Motor neuron (in vitro differentiated cells): Measurements from ENCODE around the gene CYP3A7. TPM values are rescaled to one million over a fixed set of nuclear protein-coding genes. Genes with fewer than 3 reads are reported as not detected.
"Not testable (repeated sequence)": the region's sequence is repeated elsewhere in the genome, so short reads cannot be mapped to it uniquely, and the experiment has no call there.

Source experiments
- ATAC-seq, 8 experiments: fragments of 200-7000 bp; cut with Tn5 transposase; replicated peaks in 6 of 8; 2 replicates each; pipeline ENCODE4 v1.8.0; 2021; ENCODE audit warnings: mild to moderate bottlenecking in 8 of 8, moderate library complexity in 8 of 8
- H3K27ac ChIP-seq, 2 donors: fragments of 250-450 bp; sonication (Bioruptor Pico); 2 replicates each; pipeline ENCODE4 v1.9.0; 2021; ENCODE audit warnings: antibody characterized with exemption in 2 of 2, mild to moderate bottlenecking in 2 of 2, moderate library complexity in 1 of 2
- H3K4me1 ChIP-seq, 2 donors: fragments of 250-450 bp; sonication (Bioruptor Pico); replicated peaks in 1 of 2; 2 replicates each; pipeline ENCODE4 v1.6.1; 2021; ENCODE audit warnings: antibody characterized with exemption in 2 of 2, mild to moderate bottlenecking in 2 of 2, moderate library complexity in 1 of 2
- H3K4me3 ChIP-seq, 5 donors: fragments of 250-450 bp; sonication (Bioruptor Pico); 2 replicates each; pipeline ENCODE4 v1.9.0; 2021; ENCODE audit warnings: antibody characterized with exemption in 5 of 5, mild to moderate bottlenecking in 5 of 5, moderate library complexity in 4 of 5
- WGBS, 10 experiments: fragments of 450-650 bp; shearing (Covaris generic); methylation state at CpG; one replicate each; pipeline ENCODE4 v1.0.0; 2022; 5-methylcytosine and 5-hydroxymethylcytosine counted together
- in situ Hi-C, 9 experiments: fragments of 400-800 bp; cut with MboI; loops; one replicate each; pipeline ENCODE4 v1.15.0; 2021; ENCODE audit warnings: low sequenced_read_pairs in 9 of 9, low pct_unique_long_range_greater_than_20kb in 2 of 9; ENCODE audit not compliant: unreplicated experiment in 9 of 9
- total RNA-seq, 8 experiments: library from RNA; unstranded; fragments of 300-600 nt; gene quantifications; 2 replicates each; pipeline versions ENCODE4 v1.2.3 to v1.2.4, GENCODE V29; 2022

CYP3A7 gene
- total RNA-seq, 8 experiments from 2014 or later = 0.36 to 1.1 (median 0.57) TPM; not detected in 2

- in situ Hi-C loops = no loop called here
- no peak for ATAC-seq
- 27 to 100% (median 74%) methylated on average over 2 to 3 of the region's 3 CpGs for WGBS, 10 experiments
- H3K27ac ChIP-seq = no peak overlapping the region
- no peaks in the 10 kb centered on the region for H3K4me1 ChIP-seq
- no peak overlapping the region for H3K4me3 ChIP-seq
Observed at GRCh38 chr7:99713995-99714570, 20.9 kb downstream of the CYP3A7 start.

DNA sequence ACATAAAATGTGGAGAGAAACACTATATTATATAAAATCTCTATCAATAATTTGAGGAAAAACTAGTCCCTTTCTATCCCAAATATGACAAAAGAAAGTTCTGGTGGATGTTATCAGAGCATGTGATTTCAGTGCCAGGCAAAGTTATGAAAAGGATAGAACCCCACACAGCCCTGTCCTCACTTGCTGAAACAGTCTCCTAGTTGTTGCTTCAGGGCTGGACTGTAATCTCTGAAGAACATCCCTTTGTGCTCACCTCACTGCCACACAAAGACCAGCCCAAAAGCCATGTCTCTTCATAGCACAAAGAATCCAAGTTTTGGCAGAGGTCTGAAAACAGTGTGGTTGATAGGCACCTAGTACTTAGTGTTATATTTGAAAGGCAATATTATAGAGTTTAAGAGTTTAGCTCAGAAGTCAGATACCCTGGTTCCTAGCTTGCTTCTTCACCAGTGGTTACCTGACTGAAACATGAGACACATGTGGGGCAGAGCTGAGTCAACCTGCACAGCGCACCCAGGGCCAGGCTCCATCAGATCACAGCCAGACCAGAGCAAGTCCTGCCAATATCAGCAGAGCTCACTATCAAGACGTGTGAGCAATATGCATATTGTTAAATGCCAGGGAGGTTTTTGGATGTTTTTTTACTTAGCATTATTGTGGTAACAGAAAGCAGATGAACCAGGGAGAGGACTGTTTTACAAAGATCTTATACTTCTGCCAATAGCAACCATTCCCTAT, 25.0 kb downstream of the CYP3A7 start:
- 0 to 100% (median 63%) methylated on average over 1 of the region's 2 CpGs; no CpG with 5 or more reads in 6 of the 10 experiments for WGBS, 10 experiments
- H3K4me3 ChIP-seq = no peak overlapping the region
- ATAC-seq = peak in 2 of 8 experiments; percentile 56 to 68
- H3K27ac ChIP-seq = no peak overlapping the region
- no peaks in the 10 kb centered on the region for H3K4me1 ChIP-seq
- in situ Hi-C loops = no loop called here

DNA sequence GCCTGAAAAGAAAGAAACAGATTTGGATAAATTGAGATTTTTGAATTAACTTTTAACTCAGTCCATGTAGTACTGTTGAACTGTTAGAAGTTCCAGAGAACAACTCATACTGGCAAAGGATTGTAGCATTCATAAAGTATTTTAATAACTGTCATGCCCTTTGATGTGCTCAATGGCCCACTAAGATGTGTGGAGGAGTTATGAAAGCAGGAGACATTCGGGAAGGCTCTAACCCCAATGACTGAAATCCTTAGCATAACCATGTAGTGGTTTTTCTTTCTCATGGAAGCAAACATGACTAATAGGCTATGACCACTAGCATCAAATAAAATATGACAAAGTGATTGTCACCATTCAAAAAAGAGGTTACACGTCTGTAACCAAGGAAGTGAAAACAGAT, 25.7 kb downstream of the CYP3A7 start:
- 58 to 100% (median 92%) methylated on average over 1 to 2 of the region's 2 CpGs; no CpG with 5 or more reads in 6 of the 10 experiments for WGBS, 10 experiments
- Histone ChIP-seq H3K4me1 (no peaks in the 10 kb centered on the region), H3K4me3 (no peak overlapping the region), H3K27ac (no peak overlapping the region)
- in situ Hi-C loops = no loop called here
- no peak for ATAC-seq

DNA sequence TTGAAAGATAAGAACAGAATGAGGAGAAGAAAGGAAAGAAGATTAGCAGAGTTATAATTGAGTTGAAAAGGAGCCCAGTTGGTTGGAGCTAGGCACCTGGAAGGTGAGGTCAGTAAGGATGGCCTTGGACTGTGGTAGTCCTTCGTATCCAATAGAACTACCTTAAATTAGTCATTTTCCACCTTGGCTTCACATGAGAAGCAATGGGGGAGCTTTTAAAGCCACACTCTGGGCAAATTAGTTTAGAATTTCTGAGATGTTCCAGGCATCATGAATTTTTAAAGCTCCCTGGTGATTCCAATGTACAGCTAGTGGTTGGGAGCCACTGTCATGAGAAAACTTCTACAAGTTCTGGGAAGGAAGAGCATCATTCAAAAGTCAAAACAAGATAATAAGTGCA, 27.9 kb downstream of the CYP3A7 start:
- Histone ChIP-seq H3K4me3 (no peak overlapping the region), H3K4me1 (no peaks in the 10 kb centered on the region), H3K27ac (no peak overlapping the region)
- in situ Hi-C loops = no loop called here
- ATAC-seq = no peak
- 0 to 82% (median 40%) methylated on average over 1 of the region's 1 CpG; no CpG with 5 or more reads in 1 of the 10 experiments for WGBS, 10 experiments

GRCh38 chr7:99699946-99700345, 35.0 kb downstream of the CYP3A7 start:
- in situ Hi-C loops = no loop called here
- no peak overlapping the region for H3K27ac ChIP-seq
- 0 to 100% (median 76%) methylated on average over 1 to 5 of the region's 5 CpGs; no CpG with 5 or more reads in 1 of the 10 experiments for WGBS, 10 experiments
- peak in 4 of 8 experiments; percentile 32 to 93 (median 66) for ATAC-seq
- H3K4me3 ChIP-seq = no peak overlapping the region
- H3K4me1 ChIP-seq = no peaks in the 10 kb centered on the region

DNA sequence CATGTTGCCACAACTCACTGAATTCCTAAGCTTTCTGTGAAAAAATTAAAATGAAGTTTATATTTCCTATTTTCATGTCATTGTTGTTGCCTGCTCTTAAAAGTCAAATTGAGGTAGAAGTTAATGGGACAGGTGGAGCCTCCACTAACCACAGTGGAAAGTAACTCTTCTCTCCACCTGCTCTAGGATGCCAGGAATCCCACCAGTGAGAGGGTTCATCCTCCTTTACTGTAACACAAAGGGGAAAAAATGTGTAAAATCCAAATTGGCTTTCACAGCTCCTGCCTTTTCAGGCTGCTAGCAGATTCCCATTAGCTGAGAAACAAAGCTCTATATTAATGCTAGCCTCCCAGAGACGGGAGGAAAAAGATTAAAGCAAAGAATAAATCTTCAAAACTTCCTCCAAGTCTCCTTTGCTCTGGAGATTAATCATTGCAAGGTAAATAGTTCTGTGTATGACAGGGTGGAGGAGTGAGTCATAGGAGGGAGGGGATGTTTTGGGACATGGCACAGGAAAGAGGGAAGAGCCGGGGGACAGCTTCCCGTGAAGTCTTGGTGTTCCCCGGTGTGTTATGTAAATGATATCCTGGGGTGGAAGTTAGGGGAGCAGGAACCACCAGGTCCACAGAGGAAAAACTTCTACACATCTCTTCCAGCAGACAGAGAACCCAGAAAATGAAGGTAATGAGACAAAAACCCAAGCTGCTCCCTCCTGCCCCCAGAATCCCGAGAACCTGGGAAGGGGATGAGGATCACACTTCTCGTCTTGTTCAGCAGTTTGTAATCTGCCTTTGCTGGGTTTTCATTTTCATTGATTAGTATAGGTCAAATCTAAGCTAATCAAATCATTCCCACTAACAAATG, 35.9 kb downstream of the CYP3A7 start:
- ATAC-seq = peak in 4 of 8 experiments; percentile 24 to 92 (median 60)
- H3K4me3 ChIP-seq, H3K27ac ChIP-seq, H3K4me1 ChIP-seq, in situ Hi-C loops: not testable (repeated sequence)
- 0 to 80% (median 48%) methylated on average over 1 to 4 of the region's 6 CpGs; no CpG with 5 or more reads in 6 of the 10 experiments for WGBS, 10 experiments

DNA sequence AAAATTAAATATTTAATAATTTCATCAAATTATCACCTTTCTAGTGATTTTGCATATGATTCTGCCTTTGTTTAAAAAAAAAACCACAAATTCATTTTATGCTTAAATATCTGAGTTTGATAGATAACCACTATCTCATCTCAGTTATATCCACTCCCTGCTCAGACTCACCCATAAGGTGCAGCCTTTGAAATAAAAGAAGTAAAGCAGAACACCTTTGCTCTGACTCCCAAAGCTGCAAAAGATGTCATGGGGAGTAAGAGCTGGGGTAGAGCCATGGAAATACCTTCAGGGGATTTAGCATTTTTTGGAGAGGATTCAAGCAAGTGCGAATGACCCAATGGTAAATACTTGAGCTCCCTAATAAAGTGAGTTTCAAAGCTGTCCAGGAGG, 40.1 kb downstream of the CYP3A7 start:
- Histone ChIP-seq H3K27ac (no peak overlapping the region), H3K4me1 (peaks cover 7 to 9% of the 10 kb centered on the region in 2 donors), H3K4me3 (no peak overlapping the region)
- ATAC-seq = no peak
- 70 to 100% (median 88%) methylated on average over 1 of the region's 1 CpG; no CpG with 5 or more reads in 5 of the 10 experiments for WGBS, 10 experiments
- in situ Hi-C loops = no loop called here

- in situ Hi-C loops = no loop called here
- WGBS, 10 experiments = 49 to 92% (median 77%) methylated on average over 1 to 5 of the region's 5 CpGs; no CpG with 5 or more reads in 1 of the 10 experiments
- ATAC-seq = no peak
- H3K27ac ChIP-seq = no peak overlapping the region
- no peak overlapping the region for H3K4me3 ChIP-seq
- H3K4me1 ChIP-seq = peaks cover 7 to 9% of the 10 kb centered on the region in 2 donors
Observed at GRCh38 chr7:99694201-99694911, 40.6 kb downstream of the CYP3A7 start.

DNA sequence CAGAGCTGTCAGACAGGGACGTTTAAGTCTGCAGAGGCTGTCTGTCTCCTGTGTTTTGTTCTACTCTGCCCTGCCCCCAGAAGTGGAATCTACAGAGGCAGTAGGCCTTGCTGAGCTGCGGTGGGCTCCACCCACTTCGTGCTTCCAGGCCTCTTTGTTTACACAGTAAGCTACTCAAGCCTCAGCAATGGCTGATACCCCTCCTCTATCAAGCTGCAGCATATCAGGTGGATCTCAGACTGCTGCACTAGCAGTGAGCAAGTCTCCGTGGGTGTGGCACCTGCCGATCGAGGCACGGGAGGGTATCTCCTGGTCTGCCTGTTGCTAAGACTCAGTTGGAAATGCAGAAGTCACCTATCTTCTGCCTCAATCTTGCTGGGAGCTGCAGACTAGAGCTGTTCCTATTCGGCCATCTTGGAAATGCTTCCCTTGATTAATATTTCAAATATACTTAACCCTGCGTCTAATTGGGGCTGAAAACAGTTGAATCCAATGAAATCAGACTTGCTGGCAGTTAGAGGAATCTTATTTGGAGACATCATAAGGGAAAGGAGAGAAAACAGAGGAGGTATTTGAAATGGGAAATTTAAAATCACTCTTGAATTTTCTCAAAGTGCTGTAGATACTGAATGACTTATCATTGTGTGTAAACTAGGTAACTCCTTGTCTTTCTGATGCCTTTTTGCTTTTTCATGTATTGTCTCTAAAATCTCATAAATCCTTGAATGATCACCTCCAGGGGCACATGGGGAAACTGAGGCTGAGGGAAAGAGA, 41.4 kb downstream of the CYP3A7 start:
- Histone ChIP-seq H3K4me3 (no peak overlapping the region), H3K4me1 (peaks cover 7 to 9% of the 10 kb centered on the region in 2 donors), H3K27ac (peak overlapping the region; percentile 20 to 22)
- in situ Hi-C loops = no loop called here
- ATAC-seq = peak; percentile 29 to 97 (median 84)
- WGBS, 10 experiments = 0 to 84% (median 41%) methylated on average over 1 to 5 of the region's 9 CpGs; no CpG with 5 or more reads in 1 of the 10 experiments

- in situ Hi-C loops = no loop called here
- WGBS, 10 experiments = 10 to 54% (median 37%) methylated on average over 2 to 5 of the region's 5 CpGs; no CpG with 5 or more reads in 5 of the 10 experiments
- H3K4me1 ChIP-seq = peaks cover 7 to 9% of the 10 kb centered on the region in 2 donors
- H3K4me3 ChIP-seq = no peak overlapping the region
- ATAC-seq = no peak
- peak overlapping the region; percentile 20 to 22 for H3K27ac ChIP-seq
Observed at GRCh38 chr7:99693100-99693426, 41.9 kb downstream of the CYP3A7 start.

DNA sequence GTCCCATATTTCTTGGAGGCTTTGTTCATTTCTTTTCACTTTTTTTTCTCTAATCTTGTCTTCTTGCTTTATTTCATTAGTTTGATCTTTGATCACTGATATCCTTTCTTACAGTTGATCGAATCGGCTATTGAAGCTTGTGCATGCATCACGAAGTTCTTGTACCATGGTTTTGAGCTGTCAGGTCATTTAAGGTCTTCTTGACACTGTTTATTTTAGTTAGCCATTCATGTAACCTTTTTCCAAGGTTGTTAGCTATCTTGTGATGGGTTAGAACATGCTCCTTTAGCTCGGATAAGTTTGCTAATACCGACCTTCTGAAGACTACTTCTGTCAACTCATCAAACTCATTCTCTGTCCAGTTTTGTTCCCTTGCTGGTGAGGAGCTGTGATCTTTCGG, 42.4 kb downstream of the CYP3A7 start:
- H3K4me3 ChIP-seq, H3K4me1 ChIP-seq, ATAC-seq, H3K27ac ChIP-seq, in situ Hi-C loops: not testable (repeated sequence)
- WGBS, 10 experiments = 62 to 100% (median 83%) methylated on average over 2 to 6 of the region's 6 CpGs

- ATAC-seq, H3K4me3 ChIP-seq, H3K27ac ChIP-seq, H3K4me1 ChIP-seq, in situ Hi-C loops: not testable (repeated sequence)
- 0 to 100% (median 38%) methylated on average over 1 of the region's 1 CpG; no CpG with 5 or more reads in 6 of the 10 experiments for WGBS, 10 experiments
Observed at GRCh38 chr7:99691658-99692057, 43.3 kb downstream of the CYP3A7 start.
